Measurements from ENCODE around the gene CDC14A.

DNA sequence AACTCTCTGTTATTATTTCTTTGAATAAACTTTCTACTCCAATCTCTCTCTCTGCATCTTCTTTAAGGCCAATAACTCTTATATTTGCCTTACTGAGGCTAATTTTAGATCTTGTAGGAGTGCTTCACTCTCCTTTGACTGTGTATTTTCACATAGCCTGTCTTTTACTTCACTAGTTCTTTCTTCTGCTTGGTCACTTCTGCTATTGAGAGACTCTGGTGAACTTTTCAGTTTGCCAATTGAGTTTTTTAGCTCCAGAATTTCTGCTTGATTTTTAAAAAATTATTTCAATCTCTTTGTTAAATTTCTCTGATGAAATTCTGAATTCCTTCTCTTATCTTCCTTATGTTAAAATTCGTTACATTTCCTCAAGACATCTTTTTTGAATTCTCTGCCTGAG lies 203.9 kb downstream of the CDC14A start:
- TF ChIP-seq, protein P1, sequence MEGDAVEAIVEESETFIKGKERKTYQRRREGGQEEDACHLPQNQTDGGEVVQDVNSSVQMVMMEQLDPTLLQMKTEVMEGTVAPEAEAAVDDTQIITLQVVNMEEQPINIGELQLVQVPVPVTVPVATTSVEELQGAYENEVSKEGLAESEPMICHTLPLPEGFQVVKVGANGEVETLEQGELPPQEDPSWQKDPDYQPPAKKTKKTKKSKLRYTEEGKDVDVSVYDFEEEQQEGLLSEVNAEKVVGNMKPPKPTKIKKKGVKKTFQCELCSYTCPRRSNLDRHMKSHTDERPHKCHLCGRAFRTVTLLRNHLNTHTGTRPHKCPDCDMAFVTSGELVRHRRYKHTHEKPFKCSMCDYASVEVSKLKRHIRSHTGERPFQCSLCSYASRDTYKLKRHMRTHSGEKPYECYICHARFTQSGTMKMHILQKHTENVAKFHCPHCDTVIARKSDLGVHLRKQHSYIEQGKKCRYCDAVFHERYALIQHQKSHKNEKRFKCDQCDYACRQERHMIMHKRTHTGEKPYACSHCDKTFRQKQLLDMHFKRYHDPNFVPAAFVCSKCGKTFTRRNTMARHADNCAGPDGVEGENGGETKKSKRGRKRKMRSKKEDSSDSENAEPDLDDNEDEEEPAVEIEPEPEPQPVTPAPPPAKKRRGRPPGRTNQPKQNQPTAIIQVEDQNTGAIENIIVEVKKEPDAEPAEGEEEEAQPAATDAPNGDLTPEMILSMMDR (IDR thresholded peaks at IDR 0.05) = no peak
- no peak for TF ChIP-seq POLR2A (IDR thresholded peaks at IDR 0.05)

All from body of pancreas (tissue), 4 donors.